Brain microvascular endothelial cell (primary cell): ENCODE measurements around the gene SH2D5.

Experiments used
- DNase-seq: peaks from one replicate; pipeline ENCODE4 v3.0.0-alpha.2; 2020
- H3K27ac ChIP-seq: fragments of 250-450 bp; sonication (Bioruptor Pico); 2 replicates; pipeline ENCODE4 v1.5.1; 2020; ENCODE audit warnings: mild to moderate bottlenecking, moderate library complexity
- H3K27me3 ChIP-seq: fragments of 250-450 bp; sonication (Bioruptor Pico); replicated peaks from 2 replicates; pipeline ENCODE4 v1.5.1; 2020; ENCODE audit warnings: mild to moderate bottlenecking
- H3K36me3 ChIP-seq: fragments of 250-450 bp; sonication (Bioruptor Pico); replicated peaks from 2 replicates; pipeline ENCODE4 v1.5.1; 2020; ENCODE audit warnings: mild to moderate bottlenecking
- H3K4me3 ChIP-seq: 2 replicates; pipeline ENCODE4 v1.5.1; 2011; ENCODE audit warnings: low read depth, mild to moderate bottlenecking, control low read depth, low read length, moderate library complexity
- CTCF ChIP-seq: IDR thresholded peaks from 2 replicates; pipeline ENCODE4 v1.5.1; 2011; ENCODE audit warnings: low read depth, mild to moderate bottlenecking, moderate library complexity, low read length, control low read depth, inconsistent platforms; ENCODE audit errors: missing control alignments
- in situ Hi-C: cut with HindIII; loops from 2 replicates; pipeline ENCODE4 v1.10.0; 2017; ENCODE audit warnings: low sequenced_read_pairs, low pct_ligation_motif_present

SH2D5 gene

GRCh38 chr1:20730690-20731056 lies 1.8 kb downstream of the SH2D5 start:
- TF ChIP-seq CTCF = no peak
- DNase-seq = no peak
- in situ Hi-C loops = no loop called here
- no peak overlapping the region for H3K27ac ChIP-seq
- no peaks in the 10 kb centered on the region for H3K36me3 ChIP-seq
- H3K27me3 ChIP-seq = no peaks in the 10 kb centered on the region
- no peak overlapping the region for H3K4me3 ChIP-seq

GRCh38 chr1:20729990-20730689 lies 2.4 kb downstream of the SH2D5 start:
- Histone ChIP-seq H3K4me3 (no peak overlapping the region), H3K27ac (no peak overlapping the region), H3K27me3 (no peaks in the 10 kb centered on the region), H3K36me3 (no peaks in the 10 kb centered on the region)
- in situ Hi-C loops = no loop called here
- no peak for DNase-seq
- TF ChIP-seq CTCF = no peak

DNA sequence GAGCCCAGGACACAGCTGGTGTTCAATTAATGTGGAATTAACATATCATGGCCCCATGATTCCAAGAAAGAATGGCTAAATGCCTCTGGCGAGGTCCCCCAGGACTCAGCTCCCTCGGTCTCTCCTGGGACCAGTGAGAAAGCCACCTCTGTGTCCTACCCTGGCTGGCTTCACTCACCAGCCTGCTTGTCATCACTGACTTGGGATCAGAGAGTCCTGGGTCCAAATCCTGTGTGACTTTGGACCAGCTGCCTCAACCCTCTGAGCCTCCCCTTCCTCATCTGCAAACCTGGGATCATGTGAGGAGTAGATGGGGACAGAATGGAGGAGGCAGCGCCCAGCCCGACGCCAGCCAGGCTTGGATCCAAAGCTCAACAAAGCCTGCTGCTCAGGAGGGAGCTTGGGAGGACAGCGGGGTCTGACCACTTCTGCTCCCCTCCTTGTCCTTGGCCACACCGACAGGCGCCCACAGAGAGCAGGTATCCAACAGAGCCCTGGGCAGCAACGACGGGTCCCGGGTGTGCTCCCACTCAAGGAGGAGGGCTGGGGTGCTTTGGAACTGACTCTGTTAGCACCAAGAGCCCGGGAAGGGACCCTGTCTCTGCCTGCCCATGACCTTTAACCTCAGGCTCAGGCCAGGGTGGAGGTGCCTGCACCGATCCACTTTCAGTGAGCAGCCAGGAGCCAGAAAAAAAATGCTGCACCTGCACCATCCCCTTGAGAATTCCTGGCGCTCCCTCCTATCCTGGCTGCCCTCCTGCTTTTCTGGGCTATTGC lies 3.2 kb downstream of the SH2D5 start:
- Histone ChIP-seq H3K27ac (no peak overlapping the region), H3K36me3 (no peaks in the 10 kb centered on the region), H3K27me3 (no peaks in the 10 kb centered on the region), H3K4me3 (no peak overlapping the region)
- DNase-seq = no peak
- in situ Hi-C loops = no loop called here
- TF ChIP-seq CTCF = no peak

- Histone ChIP-seq H3K27me3 (no peaks in the 10 kb centered on the region), H3K36me3 (no peaks in the 10 kb centered on the region), H3K27ac (no peak overlapping the region), H3K4me3 (no peak overlapping the region)
- in situ Hi-C loops = no loop called here
- no peak for TF ChIP-seq CTCF
- DNase-seq = no peak
Observed at GRCh38 chr1:20728371-20729154, 3.9 kb downstream of the SH2D5 start.

DNA sequence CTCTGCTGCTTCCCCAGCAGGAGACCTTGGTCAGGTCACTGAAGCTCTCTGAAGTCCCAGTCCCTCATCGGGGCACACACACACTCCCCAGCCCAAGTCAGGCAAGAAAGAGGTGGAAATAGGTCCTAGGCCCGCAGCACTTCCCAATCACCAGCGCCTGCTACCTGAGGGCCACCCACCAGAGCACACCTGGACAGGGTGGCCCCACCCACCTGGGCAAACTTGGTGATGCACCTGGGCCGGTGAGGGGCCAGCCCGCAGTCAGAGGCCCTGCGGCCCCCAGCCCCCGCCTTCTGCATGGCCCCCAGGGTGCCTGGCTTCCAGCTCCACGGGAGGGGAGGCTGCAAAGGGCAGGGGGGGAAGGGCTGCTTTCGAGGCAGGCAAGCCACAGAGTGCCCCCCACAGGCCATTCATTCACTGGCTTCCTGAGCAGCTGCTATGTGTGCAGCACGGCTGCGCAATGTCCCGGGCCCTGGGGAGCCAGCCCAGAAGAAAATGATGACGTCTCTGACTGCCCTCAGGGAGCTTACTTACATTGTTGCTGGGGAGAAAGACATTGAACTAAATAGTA lies 4.7 kb downstream of the SH2D5 start:
- Histone ChIP-seq H3K27ac (no peak overlapping the region), H3K4me3 (no peak overlapping the region), H3K27me3 (no peaks in the 10 kb centered on the region), H3K36me3 (no peaks in the 10 kb centered on the region)
- DNase-seq = no peak
- in situ Hi-C loops = no loop called here
- TF ChIP-seq CTCF = peak; percentile 29
